HG03571 (cell line): ENCODE results near the gene MRPS25.
"Not testable (repeated sequence)": the region's sequence is repeated elsewhere in the genome, so short reads cannot be mapped to it uniquely, and the experiment has no call there.

Experiments used
- ATAC-seq: cut with Tn5 transposase; IDR thresholded peaks from one replicate; pipeline ENCODE4 v1.9.1; 2021; ENCODE audit not compliant: unreplicated experiment

MRPS25 gene

GRCh38 chr3:15044326-15044725 is 20.8 kb downstream of the MRPS25 start:
- ATAC-seq = no peak

- no peak for ATAC-seq
Measured at GRCh38 chr3:15043408-15044171, 21.5 kb downstream of the MRPS25 start.

- ATAC-seq = no peak
Measured at GRCh38 chr3:15042936-15043335, 22.2 kb downstream of the MRPS25 start.

GRCh38 chr3:15041950-15042349 is 23.2 kb downstream of the MRPS25 start:
- no peak for ATAC-seq

- no peak for ATAC-seq
Measured at GRCh38 chr3:15040844-15041243, 24.3 kb downstream of the MRPS25 start.

- ATAC-seq = no peak
Measured at GRCh38 chr3:15038306-15038705, 26.8 kb downstream of the MRPS25 start.

GRCh38 chr3:15033103-15033502 is 32.0 kb downstream of the MRPS25 start:
- ATAC-seq = no peak

GRCh38 chr3:15032650-15033049 is 32.5 kb downstream of the MRPS25 start:
- ATAC-seq = no peak

GRCh38 chr3:15029625-15030024 is 35.5 kb downstream of the MRPS25 start:
- no peak for ATAC-seq

DNA sequence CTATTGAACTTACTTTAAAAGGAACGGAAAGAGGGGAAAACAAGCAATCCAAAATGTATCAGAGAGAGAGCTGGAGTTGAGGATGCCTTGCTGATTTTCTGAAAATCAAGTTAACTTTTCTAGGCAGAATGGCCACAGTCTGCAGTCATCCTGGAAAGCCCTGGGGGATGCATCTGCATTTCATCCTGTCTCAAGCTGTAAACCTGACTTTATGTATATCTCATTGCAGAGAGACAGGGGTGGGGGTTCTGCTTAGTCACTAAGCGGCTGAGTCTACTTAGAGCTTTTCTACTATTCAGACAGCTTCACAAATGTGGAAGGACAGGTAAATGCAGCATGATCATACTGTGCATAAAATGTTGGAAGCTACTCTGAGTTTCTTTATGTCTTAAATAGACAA is 41.4 kb downstream of the MRPS25 start:
- ATAC-seq = no peak

- ATAC-seq = no peak
Measured at GRCh38 chr3:15023249-15023648, 41.9 kb downstream of the MRPS25 start.

- ATAC-seq = no peak
Measured at GRCh38 chr3:15017191-15017590, 47.9 kb downstream of the MRPS25 start.

DNA sequence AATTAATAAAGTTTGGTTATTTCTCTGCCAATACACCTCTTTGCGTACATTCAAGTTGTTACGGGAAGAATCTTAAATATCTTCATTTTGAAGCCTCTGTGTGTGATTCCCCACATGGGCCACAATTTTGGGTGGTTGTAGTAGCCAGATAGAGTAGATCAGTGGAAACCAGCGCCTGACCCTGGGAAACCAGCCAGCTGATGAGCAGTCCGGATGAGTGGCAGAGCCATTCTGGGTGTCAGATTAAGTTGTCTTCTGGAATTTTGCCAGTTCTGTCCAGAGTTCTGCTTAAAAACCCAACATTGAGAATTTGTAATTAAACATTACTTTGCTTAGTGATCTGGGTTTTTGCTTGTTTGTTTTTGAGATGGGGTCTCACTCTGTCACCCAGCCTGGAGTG is 49.7 kb downstream of the MRPS25 start:
- no peak for ATAC-seq

DNA sequence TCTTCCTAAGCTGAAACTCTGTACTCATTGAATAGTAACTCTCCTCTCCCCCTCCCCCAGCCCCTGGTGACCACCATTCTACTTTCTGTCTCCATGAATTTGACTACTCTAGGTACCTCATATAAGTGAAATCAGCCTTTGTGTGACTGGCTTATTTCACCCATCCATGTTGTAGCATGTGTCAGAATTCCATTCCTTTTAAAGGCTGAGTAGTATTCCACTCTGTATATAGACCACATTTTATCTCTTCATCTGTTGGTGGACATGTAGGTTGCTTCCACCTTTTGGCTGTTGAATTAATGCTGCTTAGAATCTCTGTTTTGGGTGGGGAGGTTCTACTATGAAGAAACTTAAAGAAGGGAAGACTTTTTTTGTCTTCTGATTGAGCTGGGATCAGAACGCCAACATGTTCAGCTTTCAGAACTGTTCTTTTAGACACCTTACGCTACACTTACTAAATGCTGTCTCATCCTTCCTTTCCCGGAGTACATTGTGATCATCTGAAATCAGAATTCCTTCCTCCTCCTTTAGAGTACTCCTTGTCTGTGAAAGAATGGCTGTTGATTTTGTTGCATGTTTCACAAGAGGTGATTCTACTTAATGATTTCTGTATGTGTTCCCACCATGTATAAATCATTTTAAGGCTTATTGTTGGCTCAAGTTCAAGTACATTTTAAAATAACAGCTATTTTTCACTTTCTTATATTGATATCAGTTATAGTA is 50.3 kb downstream of the MRPS25 start:
- no peak for ATAC-seq

GRCh38 chr3:15011174-15011573 is 53.9 kb downstream of the MRPS25 start:
- ATAC-seq = no peak

DNA sequence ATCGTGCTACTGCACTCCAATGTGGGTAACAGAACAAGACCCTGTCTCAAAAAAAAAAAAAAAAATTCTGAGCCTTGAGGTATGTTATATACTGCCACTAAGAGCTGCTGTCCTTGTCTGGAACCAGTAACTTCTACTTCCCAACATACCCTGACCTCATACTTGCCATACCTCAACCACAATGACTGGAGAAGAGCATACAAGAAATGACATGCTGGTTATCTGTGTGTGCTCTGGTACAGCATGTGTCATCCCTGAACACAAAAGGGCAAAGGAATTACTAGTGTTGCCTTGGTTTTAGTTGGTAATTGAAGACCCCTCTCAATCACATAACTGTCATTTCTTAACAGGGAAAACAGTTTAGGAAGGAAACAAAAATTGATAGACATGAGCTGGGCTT is 54.5 kb downstream of the MRPS25 start:
- no peak for ATAC-seq

GRCh38 chr3:15009167-15009566 is 55.9 kb downstream of the MRPS25 start:
- no peak for ATAC-seq

GRCh38 chr3:15007681-15008141 is 57.4 kb downstream of the MRPS25 start:
- no peak for ATAC-seq

DNA sequence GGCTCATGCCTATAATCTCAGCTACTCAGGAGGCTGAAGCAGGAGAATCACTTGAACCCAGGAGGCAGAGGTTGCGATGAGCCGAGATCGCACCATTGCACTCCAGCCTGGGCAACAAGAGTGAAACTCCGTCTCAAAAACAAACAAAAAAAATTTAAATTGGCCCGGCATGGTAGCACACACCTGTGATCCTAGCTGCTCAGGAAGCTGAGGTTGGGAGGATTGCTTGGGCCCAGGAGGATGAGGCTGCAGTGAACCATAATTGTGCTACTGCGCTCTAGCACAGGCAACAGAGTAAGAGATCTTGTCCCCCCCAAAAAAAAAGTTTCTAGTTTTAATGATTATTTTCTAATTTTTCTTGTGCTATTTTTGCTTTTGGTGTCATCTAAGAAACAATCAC is 65.9 kb downstream of the MRPS25 start:
- not testable (repeated sequence) for ATAC-seq
